Lower lobe of right lung (tissue), 2 donors: ENCODE data around the gene POLD4. TPM values are rescaled to one million over a fixed set of nuclear protein-coding genes. Genes with fewer than 3 reads are reported as not detected.

Source experiments
- ATAC-seq, 2 donors: fragments of 200-7000 bp; cut with Tn5 transposase; one replicate each; pipeline ENCODE4 v1.9.1; 2020 to 2022; ENCODE audit warnings: mild to moderate bottlenecking in 2 of 2, moderate library complexity in 2 of 2
- DNase-seq: peaks from one replicate; pipeline ENCODE4 v3.0.0-alpha.2; 2020
- H3K27ac ChIP-seq: fragments of 200-600 bp; one replicate; pipeline ENCODE4 v1.8.0; 2022
- H3K27me3 ChIP-seq: fragments of 200-600 bp; one replicate; pipeline ENCODE4 v1.8.0; 2022; ENCODE audit warnings: low read depth
- H3K36me3 ChIP-seq: fragments of 200-600 bp; one replicate; pipeline ENCODE4 v1.8.0; 2022; ENCODE audit warnings: mild to moderate bottlenecking
- H3K4me1 ChIP-seq: fragments of 200-600 bp; one replicate; pipeline ENCODE4 v1.8.0; 2022
- H3K4me3 ChIP-seq: fragments of 200-600 bp; one replicate; pipeline ENCODE4 v1.8.0; 2022; ENCODE audit warnings: mild to moderate bottlenecking
- H3K9me3 ChIP-seq: fragments of 200-600 bp; one replicate; pipeline ENCODE4 v1.8.0; 2022
- intact Hi-C: fragments of 100-400 bp; cut with DNase I; formaldehyde crosslinking; loops from one replicate; pipeline ENCODE4 v1.11.0; 2022
- total RNA-seq: library from RNA; stranded (reverse); fragmentation: NEBNext Ultra II Directional; extraction: Animal tissue kit (Norgen Biotek cat#: 25700); gene quantifications from one replicate; pipeline ENCODE4 v1.2.1, GENCODE V29; 2021
- TF ChIP-seq, protein P1 (sequence below): fragments of 200-600 bp; IDR thresholded peaks from one replicate; pipeline ENCODE4 v1.8.0; 2022; ENCODE audit warnings: antibody characterized with exemption, mild to moderate bottlenecking
- donor health status: DM: no; HTN: yes; CAD: no; lungs with severe emphysema.

Gene POLD4
- total RNA-seq, 1 donor from 2014 or later = 86.6 TPM

DNA sequence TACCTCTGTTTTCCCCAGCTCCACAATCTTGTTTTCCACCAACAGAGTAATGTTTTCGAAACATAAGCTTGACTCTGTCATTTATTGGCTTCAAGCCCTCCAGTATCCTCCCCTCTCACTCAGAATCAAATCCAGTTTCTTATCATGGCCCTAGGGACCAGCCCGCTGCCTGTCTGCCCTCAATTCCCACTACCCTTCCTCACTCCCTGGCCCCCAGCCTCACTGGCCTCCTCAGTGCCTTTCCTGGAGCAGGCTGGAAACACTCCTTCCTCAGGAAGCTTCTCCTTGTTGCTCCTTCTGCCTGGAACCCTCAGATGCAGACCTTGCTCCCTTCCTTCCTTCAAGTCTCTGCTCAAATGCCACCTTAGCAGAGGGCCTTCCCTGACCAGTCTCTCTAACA, 3.9 kb downstream of the POLD4 start:
- no peaks in the 10 kb centered on the region for H3K36me3 ChIP-seq
- no peak overlapping the region for H3K4me3 ChIP-seq
- H3K27me3 ChIP-seq = no peaks in the 10 kb centered on the region
- ATAC-seq (no peak), DNase-seq (no peak)
- intact Hi-C loops = no loop called here
- H3K4me1 ChIP-seq = peaks cover 50% of the 10 kb centered on the region
- no peak overlapping the region for H3K27ac ChIP-seq
- TF ChIP-seq, protein P1, sequence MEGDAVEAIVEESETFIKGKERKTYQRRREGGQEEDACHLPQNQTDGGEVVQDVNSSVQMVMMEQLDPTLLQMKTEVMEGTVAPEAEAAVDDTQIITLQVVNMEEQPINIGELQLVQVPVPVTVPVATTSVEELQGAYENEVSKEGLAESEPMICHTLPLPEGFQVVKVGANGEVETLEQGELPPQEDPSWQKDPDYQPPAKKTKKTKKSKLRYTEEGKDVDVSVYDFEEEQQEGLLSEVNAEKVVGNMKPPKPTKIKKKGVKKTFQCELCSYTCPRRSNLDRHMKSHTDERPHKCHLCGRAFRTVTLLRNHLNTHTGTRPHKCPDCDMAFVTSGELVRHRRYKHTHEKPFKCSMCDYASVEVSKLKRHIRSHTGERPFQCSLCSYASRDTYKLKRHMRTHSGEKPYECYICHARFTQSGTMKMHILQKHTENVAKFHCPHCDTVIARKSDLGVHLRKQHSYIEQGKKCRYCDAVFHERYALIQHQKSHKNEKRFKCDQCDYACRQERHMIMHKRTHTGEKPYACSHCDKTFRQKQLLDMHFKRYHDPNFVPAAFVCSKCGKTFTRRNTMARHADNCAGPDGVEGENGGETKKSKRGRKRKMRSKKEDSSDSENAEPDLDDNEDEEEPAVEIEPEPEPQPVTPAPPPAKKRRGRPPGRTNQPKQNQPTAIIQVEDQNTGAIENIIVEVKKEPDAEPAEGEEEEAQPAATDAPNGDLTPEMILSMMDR = no peak
- no peaks in the 10 kb centered on the region for H3K9me3 ChIP-seq

DNA sequence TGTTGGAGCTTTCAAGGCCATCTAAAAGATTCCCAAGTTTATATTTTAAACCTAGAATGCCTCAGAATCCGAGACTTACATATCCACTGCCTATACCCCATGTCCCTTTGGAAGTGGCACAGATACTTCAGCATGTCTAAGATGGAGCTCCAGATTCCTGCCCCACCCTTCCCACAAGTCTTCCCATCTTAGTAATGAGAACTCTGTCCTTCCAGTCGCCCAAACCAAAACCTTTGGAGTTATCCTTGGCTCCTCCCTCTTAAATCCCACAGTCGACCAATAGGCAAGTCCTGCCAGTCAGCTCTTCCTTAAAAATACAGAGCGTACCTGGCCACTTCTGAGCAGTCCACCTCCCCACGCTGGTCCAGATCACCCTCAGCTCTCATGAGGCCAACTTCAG, 4.3 kb downstream of the POLD4 start:
- TF ChIP-seq, protein P1 = no peak
- ATAC-seq (no peak), DNase-seq (no peak)
- Histone ChIP-seq H3K27me3 (no peaks in the 10 kb centered on the region), H3K36me3 (no peaks in the 10 kb centered on the region), H3K27ac (no peak overlapping the region), H3K4me1 (peaks cover 45% of the 10 kb centered on the region), H3K4me3 (no peak overlapping the region), H3K9me3 (no peaks in the 10 kb centered on the region)
- intact Hi-C loops = no loop called here

DNA sequence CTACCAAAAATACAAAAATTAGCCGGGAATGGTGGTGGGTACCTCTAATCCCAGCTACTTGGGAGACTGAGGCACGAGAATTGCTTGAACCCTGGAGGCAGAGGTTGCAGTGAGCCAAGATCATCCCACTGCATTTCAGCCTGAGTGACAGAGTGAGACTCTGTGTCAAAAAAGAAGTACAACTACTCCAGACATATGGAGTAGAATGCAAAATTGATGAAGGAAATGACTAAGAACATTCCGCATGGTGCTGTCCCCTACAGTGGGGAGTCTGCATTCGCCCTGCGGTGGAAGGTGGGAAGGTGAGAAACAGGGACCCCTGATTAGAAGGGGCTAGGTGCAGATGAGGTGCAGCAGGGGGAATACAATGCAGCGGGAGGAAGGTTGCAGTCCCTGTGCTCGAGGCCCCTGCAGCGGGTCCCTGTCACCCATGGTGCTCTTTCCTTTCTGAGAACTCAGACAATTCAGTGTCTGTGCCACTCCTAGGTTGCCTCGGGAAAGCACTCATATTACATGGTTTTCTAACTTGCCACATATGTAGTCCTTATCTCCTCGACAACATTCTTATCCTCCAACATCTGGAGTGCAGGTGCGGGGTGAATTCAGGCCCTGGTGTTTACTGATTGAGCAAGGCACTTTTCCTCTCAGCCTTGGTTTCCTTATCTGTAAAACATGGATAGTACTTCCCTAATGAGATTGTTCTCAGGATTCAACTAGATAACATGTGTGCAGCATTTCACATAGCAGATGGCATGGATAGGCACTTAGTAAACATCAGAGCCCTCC, 5.2 kb downstream of the POLD4 start:
- Histone ChIP-seq H3K9me3 (no peaks in the 10 kb centered on the region), H3K27me3 (no peaks in the 10 kb centered on the region), H3K27ac (no peak overlapping the region), H3K4me3 (no peak overlapping the region), H3K4me1 (peaks cover 42% of the 10 kb centered on the region), H3K36me3 (no peaks in the 10 kb centered on the region)
- TF ChIP-seq, protein P1 = no peak
- intact Hi-C loops = no loop called here
- ATAC-seq (no peak), DNase-seq (no peak)

DNA sequence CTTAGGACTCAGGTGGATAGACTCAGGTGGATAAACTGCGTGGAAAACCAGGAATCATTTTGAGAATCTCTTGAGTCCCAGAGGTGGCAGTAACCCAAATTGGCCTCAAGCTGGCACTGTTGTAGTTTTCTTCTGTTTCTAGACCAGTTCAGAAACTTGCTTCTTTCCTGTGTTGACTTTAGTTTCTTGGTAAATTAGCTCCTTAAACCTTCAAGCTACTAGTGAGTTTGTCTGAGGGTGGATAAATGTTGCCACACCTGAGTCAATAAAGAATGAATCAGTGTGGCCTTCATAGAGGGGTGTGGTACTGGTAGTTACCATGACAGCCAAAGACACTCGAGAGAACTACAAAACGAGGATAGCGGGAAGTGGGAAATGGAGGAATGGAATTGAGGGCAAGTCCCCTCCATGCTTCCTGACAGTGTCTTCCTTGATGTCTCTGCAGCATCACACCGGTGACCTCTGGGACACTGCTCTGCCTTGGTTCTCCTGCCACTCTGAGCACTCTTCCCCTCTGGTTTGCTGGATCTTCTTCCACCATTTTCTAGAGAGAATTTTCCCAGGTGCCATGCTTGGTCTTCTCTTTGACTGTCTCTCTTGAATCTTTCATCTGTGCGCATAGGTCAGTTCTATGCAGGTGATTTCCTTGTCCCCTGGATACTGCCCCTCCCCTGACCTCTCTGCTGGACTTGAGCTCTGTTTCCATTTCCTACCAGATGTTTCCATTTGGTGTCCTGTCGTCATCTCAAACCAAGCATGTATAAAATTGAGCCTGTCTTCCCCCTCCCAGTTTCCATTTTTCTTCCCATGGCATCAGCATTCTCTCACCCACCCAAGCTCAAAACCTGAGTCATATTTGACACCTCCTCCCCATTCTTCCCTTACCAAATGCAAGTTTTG, 7.2 kb downstream of the POLD4 start:
- Histone ChIP-seq H3K9me3 (no peaks in the 10 kb centered on the region), H3K4me3 (no peak overlapping the region), H3K27ac (peak overlapping the region; percentile 47), H3K4me1 (peaks cover 25% of the 10 kb centered on the region), H3K36me3 (no peaks in the 10 kb centered on the region), H3K27me3 (no peaks in the 10 kb centered on the region)
- TF ChIP-seq, protein P1 = peak; percentile 65
- intact Hi-C loops = no loop called here
- ATAC-seq (peak; percentile 92 to 94), DNase-seq (no peak)

DNA sequence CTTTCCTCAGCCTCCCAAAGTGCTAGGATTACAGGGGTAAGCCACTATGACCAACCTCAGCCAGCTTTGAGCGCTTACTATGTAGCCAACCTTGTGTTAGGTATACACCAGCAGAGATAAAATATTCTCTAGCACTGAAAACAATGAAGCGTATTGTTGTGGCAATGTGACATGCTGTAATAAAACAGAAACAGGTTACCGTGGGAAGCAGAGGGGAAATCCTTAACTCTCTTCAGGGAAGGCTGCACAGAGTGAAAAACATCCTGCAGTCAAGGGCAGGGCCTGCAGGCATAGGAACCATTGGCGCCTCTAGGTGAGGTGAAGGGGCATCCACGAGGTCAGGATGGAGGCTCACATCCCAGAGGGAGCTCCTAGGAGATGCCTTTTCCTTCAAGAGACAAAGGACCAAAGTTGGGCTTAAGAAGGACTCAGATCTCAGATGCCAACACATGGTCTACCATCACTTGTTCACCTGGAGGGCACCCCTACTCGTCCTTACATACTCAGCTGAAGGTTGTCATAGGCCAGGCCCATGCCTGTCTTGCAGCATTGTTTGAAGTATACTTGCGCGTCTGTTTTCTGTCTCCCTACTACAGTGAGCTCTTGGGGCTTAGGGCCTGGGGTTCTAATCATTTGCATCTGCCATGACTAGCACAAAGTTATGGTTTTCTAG, 8.0 kb downstream of the POLD4 start:
- DNase-seq = no peak
- no peaks in the 10 kb centered on the region for H3K36me3 ChIP-seq
- H3K4me1 ChIP-seq = peaks cover 20% of the 10 kb centered on the region
- no peaks in the 10 kb centered on the region for H3K9me3 ChIP-seq
- TF ChIP-seq, protein P1 = no peak
- H3K4me3 ChIP-seq = no peak overlapping the region
- intact Hi-C loops = no loop called here
- peak; percentile 28 to 30 for ATAC-seq
- no peaks in the 10 kb centered on the region for H3K27me3 ChIP-seq
- peak overlapping the region; percentile 47 for H3K27ac ChIP-seq
